ENCODE data around the gene HIRA. TPM values are rescaled to one million over a fixed set of nuclear protein-coding genes. Genes with fewer than 3 reads are reported as not detected.
A peak's percentile ranks its signal among the peaks of the same experiment; 100 is the strongest.

The HIRA gene
- total and polyA plus RNA-seq, 9 of the 15 experiments (the other 6 are each of a cell fraction or from before 2014, with no cell fraction given), result 0.96 to 132 (median 58.4) TPM

DNA sequence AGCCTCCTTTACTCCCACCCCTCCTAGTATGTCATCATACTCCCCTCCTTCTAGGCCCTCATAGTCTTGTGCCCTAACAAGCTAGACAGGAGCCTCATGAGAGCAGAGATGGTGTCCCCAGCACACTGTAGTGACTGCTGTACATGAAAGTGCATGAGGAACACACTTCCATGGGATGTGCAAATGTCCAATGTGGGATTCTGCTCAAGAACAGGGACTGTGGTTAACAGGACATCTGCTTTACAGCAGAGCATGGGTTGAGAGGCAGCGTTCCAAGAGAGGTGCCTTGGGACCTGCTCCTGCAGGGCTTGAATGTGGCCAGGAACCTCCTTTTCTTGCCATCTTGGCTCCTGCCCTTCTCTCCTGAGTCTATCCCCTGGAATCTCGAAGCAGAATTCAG lies 45.3 kb downstream of the HIRA start (continued):
- no peak for TF ChIP-seq FOXM1 (IDR thresholded peaks at IDR 0.05; ENCODE audit: low read depth)
- TF ChIP-seq FOXM1 (CRISPR knock-in tag; IDR thresholded peaks at IDR 0.05; ENCODE audit: low read depth), result 0 out of 2 replicates have a peak, but pooled peaks have one; percentile 31
- no peak for TF ChIP-seq NEUROD1 (IDR thresholded peaks at IDR 0.05; ENCODE audit: borderline replicate concordance, low read depth, low read length, partially characterized antibody)
- TF ChIP-seq, protein P1, sequence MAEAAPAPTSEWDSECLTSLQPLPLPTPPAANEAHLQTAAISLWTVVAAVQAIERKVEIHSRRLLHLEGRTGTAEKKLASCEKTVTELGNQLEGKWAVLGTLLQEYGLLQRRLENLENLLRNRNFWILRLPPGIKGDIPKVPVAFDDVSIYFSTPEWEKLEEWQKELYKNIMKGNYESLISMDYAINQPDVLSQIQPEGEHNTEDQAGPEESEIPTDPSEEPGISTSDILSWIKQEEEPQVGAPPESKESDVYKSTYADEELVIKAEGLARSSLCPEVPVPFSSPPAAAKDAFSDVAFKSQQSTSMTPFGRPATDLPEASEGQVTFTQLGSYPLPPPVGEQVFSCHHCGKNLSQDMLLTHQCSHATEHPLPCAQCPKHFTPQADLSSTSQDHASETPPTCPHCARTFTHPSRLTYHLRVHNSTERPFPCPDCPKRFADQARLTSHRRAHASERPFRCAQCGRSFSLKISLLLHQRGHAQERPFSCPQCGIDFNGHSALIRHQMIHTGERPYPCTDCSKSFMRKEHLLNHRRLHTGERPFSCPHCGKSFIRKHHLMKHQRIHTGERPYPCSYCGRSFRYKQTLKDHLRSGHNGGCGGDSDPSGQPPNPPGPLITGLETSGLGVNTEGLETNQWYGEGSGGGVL (CRISPR knock-in tag; IDR thresholded peaks at IDR 0.05), result no peak
- no peak for TF ChIP-seq ZNF316 (IDR thresholded peaks at IDR 0.05)
- TF ChIP-seq, protein P2, sequence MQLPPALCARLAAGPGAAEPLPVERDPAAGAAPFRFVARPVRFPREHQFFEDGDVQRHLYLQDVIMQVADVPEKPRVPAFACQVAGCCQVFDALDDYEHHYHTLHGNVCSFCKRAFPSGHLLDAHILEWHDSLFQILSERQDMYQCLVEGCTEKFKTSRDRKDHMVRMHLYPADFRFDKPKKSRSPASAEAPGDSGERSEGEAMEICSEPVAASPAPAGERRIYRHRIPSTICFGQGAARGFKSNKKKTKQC (CRISPR knock-in tag; IDR thresholded peaks at IDR 0.05), result 0 out of 2 replicates have a peak, but pooled peaks have one; percentile 5
- no peak for TF ChIP-seq ZNF764 (CRISPR knock-in tag; IDR thresholded peaks at IDR 0.05; ENCODE audit: low read depth)

DNA sequence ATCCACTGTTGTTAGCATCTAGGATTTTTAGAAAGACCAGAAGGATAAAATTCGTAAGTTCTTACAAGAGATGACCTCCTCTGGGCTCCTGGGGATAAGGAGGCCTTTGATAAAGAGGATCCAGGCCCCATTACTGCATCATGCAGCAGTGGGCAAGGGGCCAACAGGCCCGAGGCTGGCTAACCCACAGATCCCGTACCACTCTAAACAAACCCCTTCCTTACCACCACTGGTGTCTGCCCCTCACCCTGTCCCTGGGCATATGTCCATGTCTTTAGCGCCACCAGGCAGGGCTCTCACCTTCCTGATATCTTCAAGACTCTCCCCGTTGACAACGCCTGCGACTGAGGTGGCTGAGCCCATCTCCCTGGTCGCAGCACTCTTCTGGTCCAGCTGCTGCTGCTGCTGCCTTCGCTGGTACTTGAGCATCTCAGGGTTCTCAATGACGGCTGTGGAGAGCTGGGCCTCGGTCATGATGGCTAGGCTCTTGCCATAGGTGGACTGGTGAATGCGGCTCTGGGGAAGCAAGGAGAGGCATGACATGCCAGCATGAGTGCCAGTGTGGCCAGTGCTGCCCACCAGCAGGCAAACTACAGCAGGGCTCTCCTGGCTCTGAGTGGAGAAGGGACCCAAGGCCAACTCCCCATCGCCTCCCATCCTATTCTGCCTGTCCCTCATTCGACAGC lies 46.2 kb downstream of the HIRA start:
- ATAC-seq (no peak), DNase-seq (ENCODE audit: extremely low read depth in 1 of 4, low spot score in 3 of 4) (no peak), FAIRE-seq (no peak)
- Histone ChIP-seq H2AFZ (ENCODE audit: low read depth, low read length) (no peak overlapping the region), H3K4me2 (ENCODE audit: insufficient read depth, low read length) (no peak overlapping the region), H3K9ac (ENCODE audit: insufficient read depth in 1 of 2, low read depth in 2 of 2, low read length in 2 of 2) (peak overlapping the region in 1 of 2 experiments; percentile 33; a peak in 2 of 4 replicates), H3K9me3 (replicated peaks; ENCODE audit: control insufficient read depth, insufficient read depth, low read depth, low read length) (no peaks in the 10 kb centered on the region), H3K9me1 (ENCODE audit: control insufficient read depth, insufficient read depth, low read length) (no peaks in the 10 kb centered on the region), H3K4me1 (replicated peaks in 1 of 2; ENCODE audit: control insufficient read depth in 2 of 2, insufficient read depth in 2 of 2, low read length in 2 of 2) (no peaks in the 10 kb centered on the region), H3K27ac (ENCODE audit: extremely low read depth, low read depth, low read length) (no peak overlapping the region), H3K79me2 (ENCODE audit: control insufficient read depth, insufficient read depth, low read length) (no peaks in the 10 kb centered on the region), H3K27me3 (ENCODE audit: control insufficient read depth in 2 of 2, insufficient read depth in 2 of 2, low read length in 2 of 2) (no peaks in the 10 kb centered on the region), H3K36me3 (ENCODE audit: control insufficient read depth, insufficient read depth, low read length) (peaks cover 97% of the 10 kb centered on the region), H3K4me3 (no peak overlapping the region), H4K20me1 (replicated peaks; ENCODE audit: control insufficient read depth, insufficient read depth, low read length) (0 out of 2 replicates have a peak, but pooled peaks cover 3% of the 10 kb centered on the region)
- CTCF ChIA-PET (ENCODE audit: low intra/inter-chr PET ratio), result no interaction called here
- POLR2A ChIA-PET, result interaction anchor here (0.6 to 3.9 kb wide), 12 partner anchors 11 to 113 kb away, joined by 3 to 39 read pairs (median 4); no protein-coding TSS in a partner anchor
- WGBS (ENCODE audit: insufficient coverage, low coverage, missing lambda C conversion rate), result 95% methylated on average over 14 of the region's 14 CpGs
- no TSS peak for BruUV-seq (replicated peaks)
- intact Hi-C loops (cut with micrococcal nuclease) (no loop called here), in situ Hi-C loops (cut with MboI) (no loop called here)
- TF ChIP-seq, protein P3, sequence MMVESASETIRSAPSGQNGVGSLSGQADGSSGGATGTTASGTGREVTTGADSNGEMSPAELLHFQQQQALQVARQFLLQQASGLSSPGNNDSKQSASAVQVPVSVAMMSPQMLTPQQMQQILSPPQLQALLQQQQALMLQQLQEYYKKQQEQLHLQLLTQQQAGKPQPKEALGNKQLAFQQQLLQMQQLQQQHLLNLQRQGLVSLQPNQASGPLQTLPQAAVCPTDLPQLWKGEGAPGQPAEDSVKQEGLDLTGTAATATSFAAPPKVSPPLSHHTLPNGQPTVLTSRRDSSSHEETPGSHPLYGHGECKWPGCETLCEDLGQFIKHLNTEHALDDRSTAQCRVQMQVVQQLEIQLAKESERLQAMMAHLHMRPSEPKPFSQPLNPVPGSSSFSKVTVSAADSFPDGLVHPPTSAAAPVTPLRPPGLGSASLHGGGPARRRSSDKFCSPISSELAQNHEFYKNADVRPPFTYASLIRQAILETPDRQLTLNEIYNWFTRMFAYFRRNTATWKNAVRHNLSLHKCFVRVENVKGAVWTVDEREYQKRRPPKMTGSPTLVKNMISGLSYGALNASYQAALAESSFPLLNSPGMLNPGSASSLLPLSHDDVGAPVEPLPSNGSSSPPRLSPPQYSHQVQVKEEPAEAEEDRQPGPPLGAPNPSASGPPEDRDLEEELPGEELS (CRISPR knock-in tag; IDR thresholded peaks at IDR 0.05; ENCODE audit: borderline replicate concordance), result no peak
- TF ChIP-seq TCF3 (CRISPR knock-in tag; IDR thresholded peaks at IDR 0.05) (no peak), NFRKB (IDR thresholded peaks at IDR 0.05; ENCODE audit: low read depth) (no peak), MECOM (CRISPR knock-in tag; IDR thresholded peaks at IDR 0.05) (no peak), NFIX (CRISPR knock-in tag; IDR thresholded peaks at IDR 0.05; ENCODE audit: low read depth) (no peak), ZNF561 (CRISPR knock-in tag; conservative IDR thresholded peaks at IDR 0.05) (no peak)
- TF ChIP-seq, protein P4, sequence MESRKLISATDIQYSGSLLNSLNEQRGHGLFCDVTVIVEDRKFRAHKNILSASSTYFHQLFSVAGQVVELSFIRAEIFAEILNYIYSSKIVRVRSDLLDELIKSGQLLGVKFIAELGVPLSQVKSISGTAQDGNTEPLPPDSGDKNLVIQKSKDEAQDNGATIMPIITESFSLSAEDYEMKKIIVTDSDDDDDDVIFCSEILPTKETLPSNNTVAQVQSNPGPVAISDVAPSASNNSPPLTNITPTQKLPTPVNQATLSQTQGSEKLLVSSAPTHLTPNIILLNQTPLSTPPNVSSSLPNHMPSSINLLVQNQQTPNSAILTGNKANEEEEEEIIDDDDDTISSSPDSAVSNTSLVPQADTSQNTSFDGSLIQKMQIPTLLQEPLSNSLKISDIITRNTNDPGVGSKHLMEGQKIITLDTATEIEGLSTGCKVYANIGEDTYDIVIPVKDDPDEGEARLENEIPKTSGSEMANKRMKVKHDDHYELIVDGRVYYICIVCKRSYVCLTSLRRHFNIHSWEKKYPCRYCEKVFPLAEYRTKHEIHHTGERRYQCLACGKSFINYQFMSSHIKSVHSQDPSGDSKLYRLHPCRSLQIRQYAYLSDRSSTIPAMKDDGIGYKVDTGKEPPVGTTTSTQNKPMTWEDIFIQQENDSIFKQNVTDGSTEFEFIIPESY (CRISPR knock-in tag; IDR thresholded peaks at IDR 0.05), result no peak
